GDM1 (cell line): ENCODE results near the gene CKAP5.

Source experiments
- DNase-seq: peaks from one replicate; lab custom pipeline; 2025; lab: John Stamatoyannopoulos, UW

The CKAP5 gene

GRCh38 chr11:46698597-46698996 lies 147.5 kb downstream of the CKAP5 start:
- DNase-seq, result no peak

GRCh38 chr11:46697723-46698122 lies 148.4 kb downstream of the CKAP5 start:
- no peak for DNase-seq

GRCh38 chr11:46697303-46697702 lies 148.8 kb downstream of the CKAP5 start:
- DNase-seq, result no peak

- no peak for DNase-seq
Observed at GRCh38 chr11:46696212-46696558, 149.9 kb downstream of the CKAP5 start.

- DNase-seq, result no peak
Observed at GRCh38 chr11:46695345-46696211, 150.5 kb downstream of the CKAP5 start.

GRCh38 chr11:46694607-46695006 lies 151.5 kb downstream of the CKAP5 start:
- no peak for DNase-seq

GRCh38 chr11:46694072-46694471 lies 152.0 kb downstream of the CKAP5 start:
- no peak for DNase-seq

- DNase-seq, result no peak
Observed at GRCh38 chr11:46693597-46694012, 152.5 kb downstream of the CKAP5 start.
